Measurements from ENCODE around the gene OVCH1.

OVCH1 gene

GRCh38 chr12:29537298-29537697 is 39.8 kb upstream of the OVCH1 start:
- no peak for DNase-seq (ENCODE audit: low read depth)
- TF ChIP-seq CTCF (IDR thresholded peaks at IDR 0.05; ENCODE audit: low read depth, low read length, missing control alignments): no peak
- H3K4me3 ChIP-seq (ENCODE audit: low read depth, low read length): no peak overlapping the region

GRCh38 chr12:29534935-29535334 is 37.4 kb upstream of the OVCH1 start:
- TF ChIP-seq CTCF (IDR thresholded peaks at IDR 0.05; ENCODE audit: low read depth, low read length, missing control alignments): no peak
- H3K4me3 ChIP-seq (ENCODE audit: low read depth, low read length): no peak overlapping the region
- no peak for DNase-seq (ENCODE audit: low read depth)

- no peak for DNase-seq (ENCODE audit: low read depth)
- no peak overlapping the region for H3K4me3 ChIP-seq (ENCODE audit: low read depth, low read length)
- TF ChIP-seq CTCF (IDR thresholded peaks at IDR 0.05; ENCODE audit: low read depth, low read length, missing control alignments): no peak
Observed at GRCh38 chr12:29533815-29534489, 36.5 kb upstream of the OVCH1 start.

GRCh38 chr12:29531471-29531870 is 34.0 kb upstream of the OVCH1 start:
- no peak overlapping the region for H3K4me3 ChIP-seq (ENCODE audit: low read depth, low read length)
- TF ChIP-seq CTCF (IDR thresholded peaks at IDR 0.05; ENCODE audit: low read depth, low read length, missing control alignments): no peak
- no peak for DNase-seq (ENCODE audit: low read depth)

DNA sequence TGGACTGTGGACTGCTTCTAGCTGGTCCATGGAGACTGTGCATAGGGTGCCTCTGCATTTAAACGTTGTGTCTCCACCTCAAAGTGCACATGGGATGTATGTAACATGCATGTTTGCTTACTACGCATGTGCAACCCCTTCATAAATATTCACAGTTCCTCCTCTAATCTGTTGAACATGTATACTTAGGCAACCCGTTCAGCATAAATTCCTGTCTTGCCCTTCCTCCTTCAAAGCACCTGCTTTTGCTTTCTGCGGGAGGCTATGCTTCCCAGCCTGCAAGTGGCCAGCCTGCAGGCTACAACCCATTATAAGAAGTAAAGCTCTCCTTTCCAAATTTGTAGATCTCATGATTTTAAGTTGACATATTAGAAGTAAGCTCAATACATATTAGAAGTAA is 33.0 kb upstream of the OVCH1 start:
- DNase-seq (ENCODE audit: low read depth): no peak
- H3K4me3 ChIP-seq (ENCODE audit: low read depth, low read length): no peak overlapping the region
- no peak for TF ChIP-seq CTCF (IDR thresholded peaks at IDR 0.05; ENCODE audit: low read depth, low read length, missing control alignments)

DNA sequence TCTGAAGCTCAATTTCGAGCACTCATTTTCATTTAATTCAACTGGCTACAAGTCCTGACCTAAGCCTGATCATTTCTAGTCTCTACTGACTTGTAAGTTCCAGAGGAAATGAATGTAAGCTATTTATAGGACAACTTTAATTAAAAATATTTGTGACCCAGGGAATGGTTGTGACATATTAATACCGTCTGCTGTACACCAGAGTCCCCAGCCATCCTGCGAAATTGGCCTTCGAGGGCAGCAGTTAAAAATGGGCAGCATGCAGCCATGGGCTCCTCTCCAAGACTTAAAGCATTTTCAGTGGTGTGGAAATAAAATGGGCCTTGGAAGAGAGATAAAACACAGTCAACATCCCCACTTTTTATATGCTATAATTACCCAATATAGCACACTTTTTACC is 30.7 kb upstream of the OVCH1 start:
- no peak for TF ChIP-seq CTCF (IDR thresholded peaks at IDR 0.05; ENCODE audit: low read depth, low read length, missing control alignments)
- no peak for DNase-seq (ENCODE audit: low read depth)
- no peak overlapping the region for H3K4me3 ChIP-seq (ENCODE audit: low read depth, low read length)

DNA sequence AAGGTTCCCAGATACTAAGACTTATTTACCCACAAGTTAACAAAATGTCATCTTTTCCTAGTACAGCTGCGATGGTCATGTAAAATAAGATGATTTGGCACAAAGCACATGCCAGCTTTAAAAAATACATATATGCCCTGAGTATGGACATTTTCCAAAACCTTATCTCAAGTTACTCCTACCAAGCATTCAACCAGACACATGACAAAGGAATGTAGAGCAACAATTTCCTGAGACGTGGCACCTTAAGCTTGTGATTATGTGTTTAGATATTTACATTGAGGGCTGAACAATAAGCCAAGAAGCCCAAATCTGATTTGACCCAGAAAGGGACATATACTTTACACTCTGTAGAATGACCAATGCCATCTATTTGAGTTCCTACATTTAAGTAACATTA is 24.5 kb upstream of the OVCH1 start:
- H3K4me3 ChIP-seq (ENCODE audit: low read depth, low read length): no peak overlapping the region
- no peak for DNase-seq (ENCODE audit: low read depth)
- TF ChIP-seq CTCF (IDR thresholded peaks at IDR 0.05; ENCODE audit: low read depth, low read length, missing control alignments): no peak

Measured in GM12864 (cell line).